Middle frontal gyrus (tissue), 1 donor: Measurements from ENCODE around the gene NECTIN3.

ENCODE experiments used
- DNase-seq: peaks from one replicate; pipeline ENCODE4 v3.0.0-alpha.2; 2015; ENCODE audit warnings: low spot score; ENCODE audit errors: extremely low spot score

NECTIN3 gene

DNA sequence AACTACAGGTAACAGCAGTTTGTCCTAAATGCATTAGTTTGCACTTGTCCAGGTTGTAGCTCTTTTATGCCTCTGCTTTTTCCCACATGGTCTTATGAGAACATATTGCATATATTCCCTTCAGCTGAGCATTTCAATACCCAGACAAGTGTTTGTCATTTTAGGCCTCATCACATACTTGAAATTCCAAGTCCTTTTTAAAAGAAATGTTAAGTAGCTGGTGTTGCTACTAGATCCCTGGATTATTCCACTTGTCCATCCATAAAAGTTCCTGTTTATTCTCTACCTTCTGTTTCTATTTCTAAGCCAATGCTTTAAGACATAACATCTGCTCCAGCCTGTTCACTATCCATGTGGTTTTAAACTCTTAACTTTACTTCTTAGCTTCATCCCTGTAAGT lies 128.4 kb downstream of the NECTIN3 start:
- DNase-seq: no peak

DNA sequence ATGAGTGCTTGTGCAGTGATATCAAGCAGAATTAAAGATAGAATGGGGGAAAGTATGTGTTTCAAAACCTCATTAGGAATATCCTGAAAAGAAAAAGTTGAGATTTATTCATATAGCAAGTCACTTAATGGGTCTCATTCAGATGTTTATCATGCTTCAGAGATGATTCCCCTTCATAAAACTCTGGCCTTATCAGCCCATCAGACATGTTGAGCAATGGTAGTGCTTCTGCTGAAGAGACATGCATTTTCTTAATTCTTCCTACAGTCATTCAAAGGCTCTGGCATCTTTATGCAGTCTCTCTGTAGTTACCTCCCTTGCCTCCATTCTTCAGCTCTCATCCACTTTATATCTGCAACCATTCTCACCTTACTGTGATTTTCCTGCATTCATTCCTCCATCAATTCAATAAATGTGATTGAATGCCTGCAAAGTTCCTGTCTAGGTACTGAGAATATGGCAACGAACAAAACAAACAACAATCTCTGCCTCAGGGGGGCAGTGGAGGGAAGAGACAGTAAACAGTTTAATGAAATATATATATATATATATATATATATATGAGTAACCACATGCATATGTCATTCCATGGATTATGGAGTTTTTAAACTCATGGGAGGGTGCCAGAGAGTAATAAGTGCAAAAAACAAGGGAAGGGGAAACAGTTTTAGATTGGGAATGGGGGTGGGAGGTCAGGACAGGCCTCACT lies 138.5 kb downstream of the NECTIN3 start:
- no peak for DNase-seq

DNA sequence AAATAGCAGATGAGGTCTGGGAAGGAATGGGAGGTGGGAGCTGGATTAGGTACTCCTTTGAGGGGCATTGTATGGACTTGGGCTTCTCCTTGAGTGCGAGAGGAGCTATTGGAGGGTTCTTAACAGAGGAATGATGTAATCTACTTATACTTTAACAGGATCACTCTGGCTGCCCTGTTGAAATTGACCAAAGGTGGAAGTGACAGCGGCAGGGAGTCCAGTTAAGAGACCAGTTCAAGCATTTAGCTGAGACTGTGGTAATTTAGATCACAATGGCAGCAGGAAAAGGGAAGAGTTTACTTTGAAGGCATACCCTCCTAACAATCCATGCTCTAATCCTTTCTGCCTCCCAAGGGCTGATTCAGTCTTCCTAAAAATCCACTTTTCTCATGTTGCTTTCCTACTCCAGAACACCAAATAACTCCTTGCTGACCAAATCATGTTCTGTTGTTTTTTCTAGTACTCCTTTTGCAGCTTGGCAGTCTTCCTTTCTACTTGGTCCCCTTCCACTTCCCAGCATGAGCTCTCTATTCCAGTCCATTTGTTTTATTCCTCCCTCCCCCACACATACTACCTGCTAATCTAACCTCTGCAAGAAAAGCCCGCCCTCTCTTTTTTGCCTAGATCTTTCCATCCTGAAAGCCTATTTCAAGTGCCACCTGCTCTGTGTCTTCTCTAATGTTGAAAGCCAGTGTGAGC lies 139.4 kb downstream of the NECTIN3 start:
- no peak for DNase-seq

DNA sequence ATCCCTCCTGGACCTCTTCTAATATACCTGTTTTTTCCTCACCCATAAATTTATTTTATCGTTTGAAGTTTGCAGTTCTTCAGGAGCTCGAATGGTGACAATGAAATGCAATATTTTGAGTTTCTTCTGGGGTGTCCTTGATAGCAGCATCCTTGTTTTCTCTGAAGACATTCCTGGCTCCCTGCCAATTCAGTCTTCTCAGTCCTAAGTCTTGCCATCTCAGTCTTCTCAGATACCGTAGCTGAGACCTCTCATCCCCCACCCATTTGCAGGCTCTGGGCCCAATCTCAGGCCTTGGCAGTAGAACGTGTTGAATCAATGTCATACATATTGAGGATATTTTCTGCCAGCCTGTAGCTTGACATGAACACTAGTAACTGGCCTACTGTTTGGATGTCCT lies 140.9 kb downstream of the NECTIN3 start:
- DNase-seq: no peak

DNA sequence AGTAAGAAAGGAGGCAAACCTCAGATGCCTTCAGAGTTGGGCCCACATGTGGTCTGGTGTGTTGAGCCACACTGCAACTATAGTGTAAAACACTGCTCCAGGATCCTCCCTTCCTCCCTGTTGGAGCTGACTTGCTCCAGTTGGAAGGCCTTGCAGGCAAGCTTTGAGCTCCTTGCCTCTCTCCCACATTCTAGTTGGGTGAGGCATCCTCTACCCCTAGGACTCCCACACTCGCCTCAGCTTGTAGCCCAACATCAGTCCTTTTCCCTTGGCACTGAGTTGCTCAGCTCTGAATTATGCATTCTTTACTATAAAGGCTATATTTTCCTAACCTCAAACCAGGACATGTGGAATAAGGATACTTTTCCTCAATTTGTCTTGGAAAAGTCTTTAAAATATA lies 143.9 kb downstream of the NECTIN3 start:
- DNase-seq: no peak

DNA sequence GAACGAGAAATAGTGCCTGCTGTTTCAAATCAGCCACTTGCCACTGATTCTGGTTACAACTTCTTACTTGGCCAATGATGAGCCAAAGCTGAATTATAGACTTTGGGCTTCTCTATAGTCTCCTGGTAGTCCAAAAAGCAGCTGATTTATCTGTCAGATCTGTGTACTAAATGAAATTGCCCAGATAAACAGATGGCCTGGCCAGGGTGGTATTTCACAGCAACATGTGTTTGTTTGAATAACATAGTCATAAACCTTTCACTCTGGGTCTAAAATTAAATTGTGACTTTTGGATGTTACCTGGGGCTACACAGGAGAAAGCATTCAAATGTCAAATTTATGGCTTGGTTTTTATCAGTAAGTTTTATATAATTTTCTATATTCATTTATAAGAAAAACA lies 147.0 kb downstream of the NECTIN3 start:
- no peak for DNase-seq

DNA sequence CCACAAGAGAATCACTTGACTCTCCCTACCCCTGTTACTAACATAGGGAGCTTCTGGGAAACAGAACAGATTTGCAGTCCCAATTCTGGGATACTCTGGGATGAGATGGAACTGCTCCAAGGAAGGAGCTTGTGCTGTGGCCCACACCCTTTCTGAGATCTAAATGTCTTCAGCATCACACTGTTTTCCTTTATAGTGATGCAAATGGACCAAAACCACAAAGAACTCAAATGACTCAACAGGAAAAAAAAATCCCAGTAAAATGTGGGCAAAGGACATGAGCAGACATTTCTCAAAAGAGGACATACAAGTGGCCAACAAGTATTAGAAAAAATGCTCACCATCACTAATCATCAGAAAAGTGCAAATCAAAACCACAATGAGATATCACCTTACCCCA lies 155.6 kb downstream of the NECTIN3 start:
- DNase-seq: no peak

DNA sequence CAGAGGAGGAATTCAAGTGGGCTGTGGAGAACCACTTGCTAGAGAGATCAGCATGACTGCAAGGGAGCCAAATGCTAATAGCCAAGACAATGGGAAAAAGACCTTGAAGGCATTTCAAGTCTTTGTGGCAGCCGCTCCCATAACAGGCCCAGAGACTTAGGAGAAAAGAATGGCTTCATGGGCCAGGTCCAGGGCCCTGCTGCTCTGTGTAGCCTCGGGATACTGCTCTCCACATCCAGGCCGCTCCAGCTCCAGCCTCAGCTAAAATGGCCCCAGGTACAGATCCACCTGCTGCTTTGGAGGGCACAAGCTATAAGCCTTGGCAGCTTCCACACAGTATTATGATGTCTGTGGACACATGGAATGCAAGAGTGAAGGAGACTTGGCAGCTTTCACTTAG lies 157.7 kb downstream of the NECTIN3 start:
- DNase-seq: no peak

DNA sequence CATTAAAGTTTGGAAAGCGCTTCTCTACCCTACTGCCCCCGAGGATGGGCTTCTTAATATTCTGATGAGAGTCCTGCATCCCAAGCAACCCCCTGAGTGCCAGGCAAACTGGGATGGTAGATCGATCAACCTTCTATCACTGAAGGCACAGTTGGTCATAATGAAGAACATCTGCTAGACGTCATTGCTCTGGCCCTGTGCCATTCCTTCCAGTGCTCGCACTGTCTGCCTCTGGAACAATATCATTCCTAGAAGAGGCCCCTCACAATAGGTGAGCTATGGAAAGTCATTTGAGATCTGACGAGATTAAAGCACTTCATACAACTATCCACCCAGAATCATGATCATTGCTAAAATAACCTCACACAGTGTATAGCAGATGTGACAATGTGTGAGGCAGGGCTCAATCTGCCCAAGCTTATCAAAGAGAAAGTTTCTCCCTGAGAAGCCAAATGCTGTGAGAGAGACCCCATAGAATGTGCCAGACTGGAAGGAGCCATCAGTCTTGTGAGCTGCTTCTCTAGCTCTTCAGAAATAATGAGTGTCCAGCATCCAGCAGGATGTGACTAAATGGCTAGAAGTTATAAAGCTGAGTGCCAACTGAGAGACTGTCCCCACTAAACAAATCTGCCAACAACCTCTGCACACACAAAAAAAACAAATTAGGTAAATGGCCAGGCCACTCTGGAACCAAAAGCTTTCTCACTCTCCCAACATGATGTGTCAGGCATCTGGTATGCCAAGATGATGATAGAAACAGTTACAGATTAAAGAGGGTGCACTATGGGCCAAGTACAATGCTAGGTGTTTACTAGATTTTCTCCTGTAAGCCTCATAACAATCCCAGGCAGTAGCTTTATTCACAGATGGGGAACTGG lies 165.5 kb downstream of the NECTIN3 start:
- no peak for DNase-seq

DNA sequence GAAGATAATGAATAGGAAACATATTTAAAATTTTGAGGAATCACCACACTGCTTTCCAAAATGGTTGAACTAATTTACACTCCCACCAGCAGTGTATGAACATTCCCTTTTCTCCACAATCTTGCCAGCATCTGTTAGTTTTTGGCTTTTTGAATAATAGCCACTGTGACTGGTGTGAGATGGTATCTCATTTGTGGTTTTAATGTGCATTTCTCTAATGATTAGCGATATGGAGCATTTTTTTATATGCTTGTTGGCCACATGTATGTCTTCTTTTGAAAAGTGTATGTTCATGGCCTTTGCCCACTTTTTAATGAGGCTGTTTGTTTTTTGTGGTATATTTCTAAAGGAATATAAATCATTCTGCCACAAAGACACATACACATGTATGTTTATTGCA lies 166.3 kb downstream of the NECTIN3 start:
- no peak for DNase-seq

DNA sequence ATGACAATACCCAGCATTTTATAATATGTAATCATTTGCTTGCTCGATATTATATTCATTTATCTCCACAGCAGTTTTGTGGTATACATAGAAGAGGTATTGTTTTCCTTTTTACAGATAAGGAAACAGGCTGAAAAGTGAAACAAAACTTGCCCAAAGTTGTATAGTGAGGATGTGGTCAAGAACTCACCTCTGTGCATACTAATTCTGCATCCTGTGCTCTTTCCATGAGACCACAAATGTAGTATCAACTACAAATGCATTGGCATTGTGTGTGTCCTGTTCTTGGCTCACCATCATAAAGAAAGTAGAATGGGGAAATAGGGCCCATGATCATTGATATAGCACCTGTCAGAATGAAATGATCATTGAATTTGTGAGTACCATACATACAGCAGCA lies 167.3 kb downstream of the NECTIN3 start:
- no peak for DNase-seq

DNA sequence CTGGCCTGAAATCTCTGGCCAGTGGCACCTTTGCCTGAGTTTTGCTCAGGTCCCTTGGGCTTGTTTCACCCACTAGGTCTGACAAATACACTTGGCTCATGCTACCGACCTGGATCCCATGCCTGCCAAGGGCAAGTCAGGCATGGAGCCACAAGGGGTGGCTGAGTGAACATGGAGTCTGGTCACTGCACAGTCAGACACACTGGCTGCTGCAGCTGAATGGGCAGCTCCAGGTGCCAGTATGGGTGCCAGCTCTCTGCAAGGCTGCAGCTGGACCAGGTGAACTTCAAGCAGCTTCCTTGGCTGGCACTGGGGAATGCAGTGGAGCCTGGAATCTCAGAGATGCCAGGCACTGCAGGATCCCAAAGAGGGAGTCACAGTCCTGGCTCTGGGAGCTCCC lies 170.3 kb downstream of the NECTIN3 start:
- DNase-seq: no peak
